B cell (primary cell): ENCODE measurements around the gene STARD9. TPM values are rescaled to one million over a fixed set of nuclear protein-coding genes. Genes with fewer than 3 reads are reported as not detected.

Source experiments
- ATAC-seq: fragments of 200-7000 bp; cut with Tn5 transposase; one replicate; pipeline ENCODE4 v1.10.0; 2021; ENCODE audit warnings: low read depth, mild to moderate bottlenecking, moderate number of reproducible peaks, moderate library complexity
- CTCF ChIA-PET: fragments of 350-600 bp; sonication (Branson Sonifier 250); formaldehyde crosslinking; loops from one replicate; lab custom pipeline; 2021; ENCODE audit warnings: antibody characterized with exemption, inconsistent platforms; lab: Charles Lee
- POLR2A ChIA-PET: fragments of 350-600 bp; sonication (Branson Sonifier 250); formaldehyde crosslinking; loops from one replicate; lab custom pipeline; 2021; ENCODE audit warnings: antibody characterized with exemption; lab: Charles Lee
- DNase-seq: peaks from one replicate; pipeline ENCODE4 v3.0.0; 2013
- H2AFZ ChIP-seq: 2 replicates; pipeline ENCODE4 v1.6.1; 2012; ENCODE audit warnings: mild to moderate bottlenecking, low read depth, low read length; ENCODE audit not compliant: insufficient read depth, poor library complexity, severe bottlenecking
- H3K27ac ChIP-seq, 2 donors: 1 replicate in 1 of 2; 2 replicates in 1 of 2; pipeline ENCODE4 v1.5.1; 2012 to 2013; ENCODE audit warnings: low read length in 2 of 2, mild to moderate bottlenecking in 2 of 2, moderate library complexity in 1 of 2
- H3K27me3 ChIP-seq, 4 experiments: fragments of 200-600 bp in 1 of 4; sonication (generic) in 1 of 4; replicated peaks in 1 of 4; 1 replicate in 2 of 4; 2 replicates in 2 of 4; pipeline versions ENCODE4 v1.6.1 to v1.7.0; 2013 to 2016; ENCODE audit warnings: low read length in 3 of 4, mild to moderate bottlenecking in 2 of 4, mixed read lengths in 1 of 4, moderate library complexity in 1 of 4; ENCODE audit not compliant: insufficient read depth in 4 of 4, control insufficient read depth in 3 of 4; ENCODE audit errors: control extremely low read depth in 1 of 4
- H3K36me3 ChIP-seq, 2 experiments: replicated peaks in 1 of 2; 1 replicate in 1 of 2; 2 replicates in 1 of 2; pipeline versions ENCODE4 v1.6.1 to v1.7.1; 2013; ENCODE audit warnings: low read length in 1 of 2; ENCODE audit not compliant: insufficient read depth in 2 of 2, control insufficient read depth in 1 of 2; ENCODE audit errors: control extremely low read depth in 1 of 2, extremely low read depth in 1 of 2
- H3K4me1 ChIP-seq, 2 donors: fragments of 200-600 bp in 1 of 2; sonication (generic) in 1 of 2; 1 replicate in 1 of 2; 2 replicates in 1 of 2; pipeline versions ENCODE4 v1.5.1 to v1.6.1; 2013 to 2017; ENCODE audit warnings: low read length in 2 of 2; ENCODE audit not compliant: control insufficient read depth in 2 of 2, insufficient read depth in 2 of 2
- H3K4me2 ChIP-seq: replicated peaks from 2 replicates; pipeline ENCODE3; 2012; ENCODE audit warnings: mild to moderate bottlenecking, low read depth, low read length; ENCODE audit not compliant: poor library complexity, severe bottlenecking
- H3K4me3 ChIP-seq, 5 experiments: fragments of 200-600 bp in 1 of 5; sonication (generic) in 1 of 5; 1 replicate in 3 of 5; 2 replicates in 2 of 5; pipeline versions ENCODE4 v1.5.1 to v1.7.0; 2011 to 2016; ENCODE audit warnings: low read length in 4 of 5, mild to moderate bottlenecking in 4 of 5, low read depth in 2 of 5, control low read depth in 1 of 5, moderate library complexity in 1 of 5; ENCODE audit not compliant: insufficient read depth in 1 of 5; ENCODE audit errors: control extremely low read depth in 1 of 5, extremely low read depth in 1 of 5
- H3K79me2 ChIP-seq: fragments of 200-600 bp; sonication (generic); one replicate; pipeline ENCODE4 v1.6.0; 2016; ENCODE audit warnings: low read length; ENCODE audit not compliant: control insufficient read depth, insufficient read depth
- H3K9ac ChIP-seq: fragments of 200-600 bp; sonication (generic); 2 replicates; pipeline ENCODE4 v1.6.1; 2017; ENCODE audit warnings: mild to moderate bottlenecking, low read length, moderate library complexity
- H3K9me3 ChIP-seq, 3 donors: one replicate each; pipeline versions ENCODE4 v1.6.1 to v1.7.1; 2013; ENCODE audit warnings: low read length in 2 of 3; ENCODE audit not compliant: control insufficient read depth in 2 of 3, insufficient read depth in 1 of 3; ENCODE audit errors: control extremely low read depth in 1 of 3
- H4K20me1 ChIP-seq: 2 replicates; pipeline ENCODE4 v1.6.0; 2012; ENCODE audit warnings: mild to moderate bottlenecking, low read length; ENCODE audit not compliant: insufficient read depth, control insufficient read depth, poor library complexity, severe bottlenecking
- H3K27ac Mint-ChIP-seq: one replicate; pipeline ENCODE4 v1.8.0; 2021; ENCODE audit warnings: mixed read lengths
- H3K27me3 Mint-ChIP-seq: one replicate; pipeline ENCODE4 v1.8.0; 2021; ENCODE audit warnings: mixed read lengths
- H3K4me1 Mint-ChIP-seq: one replicate; pipeline ENCODE4 v1.8.0; 2021; ENCODE audit warnings: mixed read lengths
- H3K4me3 Mint-ChIP-seq: one replicate; pipeline ENCODE4 v1.8.0; 2021; ENCODE audit warnings: mixed read lengths
- H3K9me3 Mint-ChIP-seq: one replicate; pipeline ENCODE4 v1.8.0; 2022; ENCODE audit warnings: mixed read lengths; ENCODE audit not compliant: insufficient read depth
- CTCF ChIP-seq: fragments of 200-600 bp; IDR thresholded peaks from one replicate; pipeline ENCODE4 v1.8.0; 2022; ENCODE audit warnings: antibody characterized with exemption, mild to moderate bottlenecking
- EZH2 ChIP-seq: IDR thresholded peaks from 2 replicates; pipeline ENCODE4 v1.6.1; 2012; ENCODE audit warnings: borderline replicate concordance, low read depth, mild to moderate bottlenecking, moderate library complexity, low read length; ENCODE audit not compliant: insufficient read depth, poor library complexity, severe bottlenecking
- WGBS: methylation state at CpG from one replicate; pipeline ENCODE4 v1.1.5; 2013; ENCODE audit warnings: missing lambda C conversion rate; ENCODE audit not compliant: insufficient coverage; 5-methylcytosine and 5-hydroxymethylcytosine counted together
- intact Hi-C: fragments of 100-400 bp; cut with micrococcal nuclease; formaldehyde crosslinking; loops from one replicate; pipeline ENCODE4 v1.10.0; 2022
- polyA plus RNA-seq: library from polyadenylated mRNA; depleted of rRNA; stranded (reverse); fragments of >200 nt; gene quantifications from 2 replicates; pipeline ENCODE4 v1.2.3, GENCODE V29; 2012
- total RNA-seq, 2 donors: library from RNA; stranded (reverse); fragments of 120-200 nt in 1 of 2; gene quantifications; 1 replicate in 1 of 2; 2 replicates in 1 of 2; pipeline versions ENCODE4 v1.2.3 to v1.2.4, GENCODE V29; 2013 to 2022

The STARD9 gene
- total and polyA plus RNA-seq, 2 donors (not counting 1 experiment from before 2014, with no cell fraction given), result 5.0 to 23.1 TPM

GRCh38 chr15:42716125-42716524 is 140.7 kb downstream of the STARD9 start:
- H3K9me3 ChIP-seq, result no peaks in the 10 kb centered on the region
- no peak overlapping the region for H2AFZ ChIP-seq
- no peak overlapping the region for H3K27ac ChIP-seq
- H3K79me2 ChIP-seq, result no peaks in the 10 kb centered on the region
- Mint-ChIP-seq H3K4me1 (no peaks in the 10 kb centered on the region), H3K9me3 (no peaks in the 10 kb centered on the region), H3K27ac (no peak overlapping the region), H3K4me3 (no peak overlapping the region), H3K27me3 (no peaks in the 10 kb centered on the region)
- no peaks in the 10 kb centered on the region for H3K4me1 ChIP-seq
- no peak overlapping the region for H3K9ac ChIP-seq
- CTCF ChIA-PET, result no interaction called here
- 100% methylated on average over 4 of the region's 5 CpGs for WGBS
- H3K4me3 ChIP-seq, result no peak overlapping the region
- intact Hi-C loops, result no loop called here
- ATAC-seq (no peak), DNase-seq (no peak)
- peaks cover 3 to 5% of the 10 kb centered on the region in 2 experiments for H3K36me3 ChIP-seq
- no peaks in the 10 kb centered on the region for H4K20me1 ChIP-seq
- no peak overlapping the region for H3K4me2 ChIP-seq
- H3K27me3 ChIP-seq, result no peaks in the 10 kb centered on the region
- POLR2A ChIA-PET, result no interaction called here
- no peak for TF ChIP-seq EZH2
- TF ChIP-seq CTCF, result no peak

GRCh38 chr15:42716626-42717025 is 141.2 kb downstream of the STARD9 start:
- intact Hi-C loops, result no loop called here
- 100% methylated on average over 2 of the region's 2 CpGs for WGBS
- no peak for TF ChIP-seq EZH2
- TF ChIP-seq CTCF, result no peak

More at GRCh38 chr15:42716626-42717025, 141.2 kb downstream of the STARD9 start:
- no peak overlapping the region for H2AFZ ChIP-seq
- no peaks in the 10 kb centered on the region for H3K4me1 Mint-ChIP-seq
- ChIA-PET CTCF (no interaction called here), POLR2A (no interaction called here)
- DNase-seq (no peak), ATAC-seq (no peak)
- no peak overlapping the region for H3K4me2 ChIP-seq
- no peaks in the 10 kb centered on the region for H3K79me2 ChIP-seq
- no peak overlapping the region for H3K4me3 ChIP-seq
- no peaks in the 10 kb centered on the region for H3K9me3 ChIP-seq
- H3K27ac ChIP-seq, result no peak overlapping the region
- H3K4me3 Mint-ChIP-seq, result no peak overlapping the region
- H4K20me1 ChIP-seq, result no peaks in the 10 kb centered on the region
- H3K9ac ChIP-seq, result no peak overlapping the region
- no peaks in the 10 kb centered on the region for H3K4me1 ChIP-seq
- H3K9me3 Mint-ChIP-seq, result no peaks in the 10 kb centered on the region
- H3K27ac Mint-ChIP-seq, result no peak overlapping the region
- H3K36me3 ChIP-seq, result peaks cover 3 to 5% of the 10 kb centered on the region in 2 experiments
- H3K27me3 Mint-ChIP-seq, result no peaks in the 10 kb centered on the region
- H3K27me3 ChIP-seq, result no peaks in the 10 kb centered on the region
